ENCODE results near the gene LRIT3.

LRIT3 gene

DNA sequence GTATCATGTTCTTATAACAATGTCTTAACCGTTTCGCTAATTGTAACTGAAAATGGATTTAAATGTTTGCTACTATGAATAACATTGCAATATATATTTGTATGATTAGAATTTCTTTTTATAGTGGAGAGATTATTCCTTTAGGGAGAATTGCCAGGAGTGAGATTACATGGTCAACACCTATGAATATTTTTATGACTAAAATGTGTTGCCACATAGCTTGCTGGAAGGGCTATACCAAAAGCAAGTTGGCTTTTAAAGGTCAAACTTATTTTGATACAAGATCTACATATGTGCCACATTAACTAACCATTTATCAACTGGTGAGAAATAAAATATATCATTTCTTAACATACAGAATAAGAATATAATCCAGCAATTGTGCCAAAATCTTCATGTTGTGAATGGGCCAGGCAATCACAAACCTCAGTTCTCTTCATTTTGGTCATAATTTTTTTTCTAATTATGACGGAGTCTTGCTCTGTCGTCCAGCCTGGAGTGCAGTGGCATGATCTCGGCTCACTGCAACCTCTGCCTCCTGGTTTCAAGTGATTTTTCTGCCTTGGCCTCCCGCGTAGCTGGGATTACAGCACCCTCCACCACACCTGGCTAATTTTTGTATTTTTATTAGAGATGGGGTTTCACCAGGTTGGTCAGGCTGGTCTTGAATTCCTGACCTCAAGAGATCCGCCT is 54.8 kb downstream of the LRIT3 start:
- Histone ChIP-seq H3K4me1 (no peaks in the 10 kb centered on the region), H3K27ac (no peak overlapping the region), H3K9me3 (no peaks in the 10 kb centered on the region), H3K36me3 (no peaks in the 10 kb centered on the region), H3K4me3 (no peak overlapping the region), H3K27me3 (peaks cover 0 to 3% of the 10 kb centered on the region in 2 donors)
- TF ChIP-seq CTCF (IDR thresholded peaks at IDR 0.05) = no peak
- intact Hi-C loops (cut with DNase I; ENCODE audit: low total_unique reads) = no loop called here
- no peak for DNase-seq

GRCh38 chr4:109908731-109909130 is 60.8 kb downstream of the LRIT3 start:
- Histone ChIP-seq H3K27me3 (no peaks in the 10 kb centered on the region), H3K36me3 (no peaks in the 10 kb centered on the region), H3K4me3 (no peak overlapping the region), H3K27ac (no peak overlapping the region), H3K4me1 (no peaks in the 10 kb centered on the region), H3K9me3 (no peaks in the 10 kb centered on the region)
- DNase-seq = no peak
- TF ChIP-seq CTCF (IDR thresholded peaks at IDR 0.05) = no peak
- intact Hi-C loops (cut with DNase I; ENCODE audit: low total_unique reads) = no loop called here

GRCh38 chr4:109910256-109910655 is 62.3 kb downstream of the LRIT3 start:
- Histone ChIP-seq H3K4me3 (no peak overlapping the region), H3K27ac (no peak overlapping the region), H3K4me1 (no peaks in the 10 kb centered on the region), H3K36me3 (no peaks in the 10 kb centered on the region), H3K9me3 (no peaks in the 10 kb centered on the region), H3K27me3 (no peaks in the 10 kb centered on the region)
- DNase-seq = no peak
- no peak for TF ChIP-seq CTCF (IDR thresholded peaks at IDR 0.05)
- intact Hi-C loops (cut with DNase I; ENCODE audit: low total_unique reads) = no loop called here

- DNase-seq = no peak
- intact Hi-C loops (cut with DNase I; ENCODE audit: low total_unique reads) = no loop called here
Observed at GRCh38 chr4:109912706-109913595, 65.0 kb downstream of the LRIT3 start, which contains the start of gene EGF. Gene EGF, plus strand, starts transcription at chr4:109912883. Its CDS starts 453 bp downstream, at chr4:109913336.

More at GRCh38 chr4:109912706-109913595, 65.0 kb downstream of the LRIT3 start, which contains the start of gene EGF:
- TF ChIP-seq CTCF (IDR thresholded peaks at IDR 0.05) = no peak
- H3K4me1 ChIP-seq = no peaks in the 10 kb centered on the region
- no peak within 1 kb of the TSS for H3K27ac ChIP-seq
- H3K9me3 ChIP-seq = no peaks in the 10 kb centered on the region
- H3K4me3 ChIP-seq = no peak within 1 kb of the TSS
- no peaks in the 10 kb centered on the region for H3K36me3 ChIP-seq
- H3K27me3 ChIP-seq = no peaks in the 10 kb centered on the region
